H9 (cell line): Measurements from ENCODE around the gene WSCD1. TPM values are rescaled to one million over a fixed set of nuclear protein-coding genes. Genes with fewer than 3 reads are reported as not detected.

Experiments used
- DNase-seq: peaks from one replicate; pipeline ENCODE4 v3.0.0-alpha.2; 2017
- H2AFZ ChIP-seq: one replicate; pipeline ENCODE4 v1.6.1; 2013; ENCODE audit warnings: mild to moderate bottlenecking, low read length, control low read depth, moderate library complexity
- H2AK5ac ChIP-seq: 2 replicates; pipeline ENCODE4 v1.6.1; 2013; ENCODE audit warnings: low read length, control low read depth, mixed read lengths; ENCODE audit not compliant: insufficient read length
- H2BK120ac ChIP-seq: one replicate; pipeline ENCODE4 v1.6.1; 2013; ENCODE audit warnings: low read depth, mild to moderate bottlenecking, low read length, control low read depth, inconsistent platforms; ENCODE audit not compliant: poor library complexity, severe bottlenecking
- H2BK12ac ChIP-seq: 2 replicates; pipeline ENCODE4 v1.6.1; 2013; ENCODE audit warnings: low read length, control low read depth, mixed read lengths, low read depth; ENCODE audit not compliant: insufficient read length
- H2BK15ac ChIP-seq: 2 replicates; pipeline ENCODE4 v1.6.1; 2013; ENCODE audit warnings: low read depth, low read length, control low read depth
- H2BK20ac ChIP-seq: one replicate; pipeline ENCODE4 v1.6.1; 2013; ENCODE audit warnings: low read depth, mild to moderate bottlenecking, low read length, control low read depth, inconsistent platforms; ENCODE audit not compliant: poor library complexity, severe bottlenecking
- H2BK5ac ChIP-seq: 2 replicates; pipeline ENCODE4 v1.6.1; 2013; ENCODE audit warnings: low read length, control low read depth, mixed read lengths; ENCODE audit not compliant: insufficient read length
- H3K14ac ChIP-seq: 2 replicates; pipeline ENCODE4 v1.6.1; 2013; ENCODE audit warnings: low read length, control low read depth; ENCODE audit not compliant: insufficient read depth
- H3K18ac ChIP-seq: 2 replicates; pipeline ENCODE4 v1.6.1; 2013; ENCODE audit warnings: low read depth, mild to moderate bottlenecking, mixed read lengths, low read length, control low read depth; ENCODE audit not compliant: insufficient read length
- H3K23ac ChIP-seq: 2 replicates; pipeline ENCODE4 v1.6.1; 2013; ENCODE audit warnings: low read length, control low read depth, mixed read lengths, low read depth; ENCODE audit not compliant: insufficient read length
- H3K23me2 ChIP-seq: 2 replicates; pipeline ENCODE4 v1.6.1; 2013; ENCODE audit warnings: low read depth, mild to moderate bottlenecking, mixed read lengths, low read length, control low read depth; ENCODE audit not compliant: insufficient read length, poor library complexity, severe bottlenecking
- H3K27ac ChIP-seq: 2 replicates; pipeline ENCODE4 v1.5.1; 2013; ENCODE audit warnings: low read length, control low read depth, mixed read lengths, low read depth; ENCODE audit not compliant: insufficient read length
- H3K27me3 ChIP-seq: 2 replicates; pipeline ENCODE4 v1.6.1; 2013; ENCODE audit warnings: low read length, control low read depth, inconsistent platforms; ENCODE audit not compliant: insufficient read depth
- H3K4ac ChIP-seq: 2 replicates; pipeline ENCODE4 v1.6.1; 2013; ENCODE audit warnings: low read depth, mild to moderate bottlenecking, control low read depth, inconsistent platforms, low read length, moderate library complexity
- H3K4me1 ChIP-seq: 2 replicates; pipeline ENCODE4 v1.6.1; 2013; ENCODE audit warnings: low read length, control low read depth, inconsistent platforms; ENCODE audit not compliant: insufficient read depth
- H3K4me2 ChIP-seq: 2 replicates; pipeline ENCODE4 v1.6.1; 2013; ENCODE audit warnings: low read length, control low read depth, mixed read lengths; ENCODE audit not compliant: insufficient read length, insufficient read depth
- H3K56ac ChIP-seq: 2 replicates; pipeline ENCODE4 v1.6.1; 2013; ENCODE audit warnings: low read depth, mild to moderate bottlenecking, mixed read lengths, low read length, control low read depth; ENCODE audit not compliant: insufficient read length
- H3K79me1 ChIP-seq: 2 replicates; pipeline ENCODE4 v1.6.1; 2013; ENCODE audit warnings: low read depth, mild to moderate bottlenecking, moderate library complexity, low read length, control low read depth, inconsistent platforms; ENCODE audit not compliant: insufficient read depth, poor library complexity, severe bottlenecking
- H3K79me2 ChIP-seq: 2 replicates; pipeline ENCODE4 v1.6.1; 2013; ENCODE audit warnings: low read length, control low read depth, inconsistent platforms; ENCODE audit not compliant: insufficient read depth
- H3K9ac ChIP-seq: 2 replicates; pipeline ENCODE4 v1.6.1; 2013; ENCODE audit warnings: low read length, control low read depth, mixed read lengths; ENCODE audit not compliant: insufficient read length; ENCODE audit errors: extremely low read depth
- H3K9me3 ChIP-seq: one replicate; pipeline ENCODE4 v1.6.1; 2013; ENCODE audit warnings: low read depth, low read length, inconsistent platforms; ENCODE audit not compliant: control insufficient read depth
- H3T11ph ChIP-seq: one replicate; pipeline ENCODE4 v1.6.1; 2013; ENCODE audit warnings: mild to moderate bottlenecking, low read length, control low read depth, inconsistent platforms
- H4K20me1 ChIP-seq: one replicate; pipeline ENCODE4 v1.6.1; 2013; ENCODE audit not compliant: control insufficient read depth, insufficient read length, insufficient read depth
- H4K5ac ChIP-seq: 2 replicates; pipeline ENCODE4 v1.6.1; 2013; ENCODE audit warnings: low read depth, mild to moderate bottlenecking, mixed read lengths, low read length, control low read depth; ENCODE audit not compliant: insufficient read length
- H4K8ac ChIP-seq: replicated peaks from 2 replicates; pipeline ENCODE4 v1.6.1; 2013; ENCODE audit warnings: low read length, control low read depth, mixed read lengths, low read depth; ENCODE audit not compliant: insufficient read length
- H4K91ac ChIP-seq: 2 replicates; pipeline ENCODE4 v1.6.1; 2013; ENCODE audit warnings: low read depth, mild to moderate bottlenecking, moderate library complexity, mixed read lengths, low read length, control low read depth; ENCODE audit not compliant: insufficient read length
- H3K27ac Mint-ChIP-seq, 3 experiments: 2 replicates in 2 of 3; 3 replicates in 1 of 3; pipeline ENCODE4 v1.8.0; 2020 to 2021; ENCODE audit warnings: mixed read lengths in 3 of 3, mild to moderate bottlenecking in 1 of 3, moderate library complexity in 1 of 3
- H3K27me3 Mint-ChIP-seq: 2 replicates; pipeline ENCODE4 v1.8.0; 2021; ENCODE audit warnings: low read depth, mild to moderate bottlenecking, moderate library complexity, mixed read lengths
- H3K36me3 Mint-ChIP-seq, 3 experiments: 2 replicates in 2 of 3; 3 replicates in 1 of 3; pipeline ENCODE4 v1.8.0; 2020 to 2021; ENCODE audit warnings: low read depth in 3 of 3, mixed read lengths in 3 of 3; ENCODE audit not compliant: insufficient read depth in 1 of 3
- H3K4me1 Mint-ChIP-seq, 2 experiments: 2 replicates each; pipeline ENCODE4 v1.8.0; 2020; ENCODE audit warnings: mixed read lengths in 2 of 2
- H3K4me3 Mint-ChIP-seq, 2 experiments: 2 replicates in 1 of 2; 3 replicates in 1 of 2; pipeline ENCODE4 v1.8.0; 2020 to 2021; ENCODE audit warnings: mild to moderate bottlenecking in 2 of 2, mixed read lengths in 2 of 2, moderate library complexity in 1 of 2
- H3K9me3 Mint-ChIP-seq, 2 experiments: 2 replicates in 1 of 2; 3 replicates in 1 of 2; pipeline ENCODE4 v1.8.0; 2020; ENCODE audit warnings: mild to moderate bottlenecking in 2 of 2, mixed read lengths in 2 of 2, moderate library complexity in 1 of 2
- CTCF ChIP-seq: fragments of 200-600 bp; sonication (generic); conservative IDR thresholded peaks from 3 replicates; pipeline ENCODE4 v1.8.0; 2021; ENCODE audit warnings: antibody characterized with exemption, mild to moderate bottlenecking
- WGBS: extraction: QIAGEN DNeasy Blood & Tissue Kit; methylation state at CpG from one replicate; pipeline ENCODE4 v1.1.7; 2013; ENCODE audit warnings: missing lambda C conversion rate, low lambda C conversion rate, mixed read lengths; ENCODE audit not compliant: insufficient read length; ENCODE audit errors: extremely low coverage; 5-methylcytosine and 5-hydroxymethylcytosine counted together
- total RNA-seq: library from RNA; stranded (reverse); gene quantifications from 2 replicates; pipeline ENCODE4 v1.2.1, GENCODE V29; 2021

The WSCD1 gene
- total RNA-seq, 1 experiment from 2014 or later: 33.6 TPM

- Histone ChIP-seq H3K79me2 (no peaks in the 10 kb centered on the region), H3K27ac (no peak overlapping the region), H3T11ph (no peak overlapping the region), H2BK5ac (no peak overlapping the region), H3K9me3 (no peaks in the 10 kb centered on the region), H3K4me1 (peaks cover 8% of the 10 kb centered on the region), H3K4ac (no peak overlapping the region), H2AK5ac (no peak overlapping the region), H3K27me3 (no peaks in the 10 kb centered on the region), H3K79me1 (no peaks in the 10 kb centered on the region), H4K5ac (no peak overlapping the region), H3K14ac (no peak overlapping the region), H2BK12ac (no peak overlapping the region), H3K23ac (no peak overlapping the region), H3K23me2 (no peaks in the 10 kb centered on the region), H2BK20ac (no peak overlapping the region), H4K8ac (no peak overlapping the region), H2BK15ac (no peak overlapping the region), H3K4me2 (no peak overlapping the region), H4K91ac (no peak overlapping the region), H2AFZ (no peak overlapping the region), H4K20me1 (no peaks in the 10 kb centered on the region), H3K56ac (no peak overlapping the region), H3K18ac (no peak overlapping the region), H2BK120ac (no peak overlapping the region), H3K9ac (no peak overlapping the region)
- no peak overlapping the region; a peak in 1 of 5 replicates for H3K4me3 Mint-ChIP-seq
- peaks cover 15 to 18% of the 10 kb centered on the region in 2 experiments; a peak in 4 of 5 replicates for H3K9me3 Mint-ChIP-seq
- H3K36me3 Mint-ChIP-seq: peaks cover 15 to 23% (median 20%) of the 10 kb centered on the region in 3 experiments
- peak overlapping the region; percentile 41 to 71 (median 65); a peak in 6 of 7 replicates for H3K27ac Mint-ChIP-seq
- H3K27me3 Mint-ChIP-seq: peaks cover 4% of the 10 kb centered on the region
- H3K4me1 Mint-ChIP-seq: peaks cover 27 to 30% of the 10 kb centered on the region in 2 experiments
- peak; percentile 24 for DNase-seq
- TF ChIP-seq CTCF: no peak; the same call in 2 of the 3 replicates
- WGBS: no CpG with 5 or more reads among the region's 9 CpGs
Observed at GRCh38 chr17:6172642-6173330, 102.6 kb downstream of the WSCD1 start.
